Coronary artery (tissue), 2 donors: Measurements from ENCODE around the gene LHFPL3.

Experiments used
- DNase-seq: peaks from one replicate; pipeline ENCODE4 v3.0.0-alpha.2; 2017; ENCODE audit warnings: low spot score
- H3K27ac ChIP-seq, 2 donors: fragments of 200-600 bp; sonication (generic); one replicate each; pipeline ENCODE4 v1.5.1; 2016 to 2019
- H3K4me3 ChIP-seq: fragments of 200-600 bp; sonication (generic); 2 replicates; pipeline ENCODE4 v1.5.1; 2016; ENCODE audit warnings: mild to moderate bottlenecking, moderate library complexity
- CTCF ChIP-seq: fragments of 200-600 bp; sonication (generic); IDR thresholded peaks from one replicate; pipeline ENCODE4 v1.5.1; 2019; ENCODE audit warnings: antibody characterized with exemption

The LHFPL3 gene

GRCh38 chr7:104299323-104299722, 29.1 kb upstream of the LHFPL3 start:
- H3K27ac ChIP-seq, result no peak overlapping the region
- TF ChIP-seq CTCF, result no peak
- DNase-seq, result no peak

GRCh38 chr7:104299777-104300176, 28.6 kb upstream of the LHFPL3 start:
- H3K27ac ChIP-seq, result no peak overlapping the region
- no peak overlapping the region for H3K4me3 ChIP-seq
- no peak for TF ChIP-seq CTCF
- no peak for DNase-seq

More at GRCh38 chr7:104299323-104299722, 29.1 kb upstream of the LHFPL3 start:
- H3K4me3 ChIP-seq, result no peak overlapping the region

- no peak for DNase-seq
- H3K4me3 ChIP-seq, result no peak overlapping the region
- H3K27ac ChIP-seq, result no peak overlapping the region
- no peak for TF ChIP-seq CTCF
Observed at GRCh38 chr7:104306793-104307192, 21.6 kb upstream of the LHFPL3 start.

- no peak for DNase-seq
- H3K4me3 ChIP-seq, result no peak overlapping the region
- H3K27ac ChIP-seq, result no peak overlapping the region
- no peak for TF ChIP-seq CTCF
Observed at GRCh38 chr7:104317948-104318629, 10.3 kb upstream of the LHFPL3 start.

GRCh38 chr7:104327534-104327933, 869 bp upstream of the LHFPL3 start:
- Histone ChIP-seq H3K4me3 (no peak overlapping the region), H3K27ac (no peak overlapping the region)
- no peak for TF ChIP-seq CTCF
- no peak for DNase-seq

- no peak overlapping the region for H3K27ac ChIP-seq
- peak overlapping the region; percentile 62 for H3K4me3 ChIP-seq
- TF ChIP-seq CTCF, result no peak
- no peak for DNase-seq
Observed at GRCh38 chr7:104327938-104328295, 486 bp upstream of the LHFPL3 start.

- TF ChIP-seq CTCF, result no peak
- DNase-seq, result no peak
- Histone ChIP-seq H3K27ac (no peak overlapping the region), H3K4me3 (peak overlapping the region; percentile 62)
Observed at GRCh38 chr7:104328970-104329825, 795 bp downstream of the LHFPL3 start.
